Measurements from ENCODE around the gene APOBEC4.

Gene APOBEC4

DNA sequence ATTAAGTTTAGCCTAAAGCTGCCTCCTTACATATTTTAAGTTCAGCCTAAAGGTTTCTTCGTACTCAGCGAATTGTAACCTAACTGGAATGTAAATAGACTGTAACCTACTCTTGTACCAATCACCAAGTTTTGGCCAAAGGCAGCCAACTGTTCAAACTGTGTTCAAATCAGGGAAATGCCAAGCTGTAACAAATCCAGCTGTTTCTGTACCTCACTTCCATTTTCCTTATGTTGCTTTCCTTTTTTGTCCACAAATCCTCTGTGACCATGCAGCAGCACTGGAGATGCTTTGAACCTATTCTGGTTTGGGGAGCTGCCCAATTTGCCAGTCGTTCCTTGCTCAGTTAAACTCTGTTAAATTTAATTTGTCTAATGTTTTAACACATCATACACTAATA lies 3.2 kb upstream of the APOBEC4 start:
- in situ Hi-C loops (cut with HindIII; ENCODE audit: low pct_unique_long_range_greater_than_20kb, low sequenced_read_pairs), result no loop called here
- no peak for DNase-seq (ENCODE audit: low read depth in 1 of 2, low spot score in 1 of 2)
- TF ChIP-seq JUND (IDR thresholded peaks at IDR 0.05; ENCODE audit: low read depth), result no peak

DNA sequence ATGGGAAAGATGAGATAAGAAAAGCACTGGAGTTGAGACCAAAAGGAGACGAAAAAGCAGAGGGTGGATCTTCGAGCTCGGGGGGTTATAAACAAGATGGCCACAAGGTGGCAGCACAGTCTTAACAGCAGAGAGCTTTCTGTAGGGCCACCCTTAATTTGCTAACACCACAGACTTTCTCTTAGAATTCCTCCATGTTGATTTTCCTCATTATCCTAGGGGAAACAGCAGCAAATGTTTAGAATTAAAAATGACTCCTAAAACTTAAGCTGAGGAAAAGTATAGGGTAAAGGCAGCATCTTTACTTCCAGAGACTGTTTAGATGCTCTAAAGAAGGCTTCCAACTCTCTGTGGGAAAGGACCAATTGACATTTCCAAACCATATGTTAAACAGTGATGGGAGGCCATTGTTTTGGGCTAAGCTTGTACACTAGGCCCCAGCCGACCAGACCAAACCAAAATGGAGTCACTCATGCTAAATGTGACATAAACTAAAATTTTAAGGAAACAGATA lies 2.5 kb upstream of the APOBEC4 start:
- peak; percentile 53 to 87 for DNase-seq (ENCODE audit: low read depth in 1 of 2, low spot score in 1 of 2)
- no peak for TF ChIP-seq JUND (IDR thresholded peaks at IDR 0.05; ENCODE audit: low read depth)
- in situ Hi-C loops (cut with HindIII; ENCODE audit: low pct_unique_long_range_greater_than_20kb, low sequenced_read_pairs), result no loop called here

DNA sequence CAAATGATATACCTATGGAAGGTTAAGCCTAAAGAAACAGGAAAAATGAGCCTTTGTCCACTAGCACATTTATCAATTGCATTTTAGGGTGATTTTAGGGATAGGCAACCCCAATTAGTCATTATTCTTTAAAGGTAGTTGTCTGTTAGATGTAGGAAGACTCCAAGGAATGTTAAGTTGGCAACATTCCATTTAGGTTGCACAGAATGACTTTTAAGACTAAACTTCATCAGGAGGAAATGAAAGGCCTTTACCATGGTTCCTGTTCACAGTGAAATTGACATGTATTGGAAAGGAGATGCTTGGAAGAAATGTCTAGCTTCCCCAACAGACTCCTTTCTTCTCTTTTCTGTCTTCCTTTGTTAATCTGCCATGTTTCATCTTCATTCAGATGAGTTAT lies 1.6 kb upstream of the APOBEC4 start:
- in situ Hi-C loops (cut with HindIII; ENCODE audit: low pct_unique_long_range_greater_than_20kb, low sequenced_read_pairs), result no loop called here

DNA sequence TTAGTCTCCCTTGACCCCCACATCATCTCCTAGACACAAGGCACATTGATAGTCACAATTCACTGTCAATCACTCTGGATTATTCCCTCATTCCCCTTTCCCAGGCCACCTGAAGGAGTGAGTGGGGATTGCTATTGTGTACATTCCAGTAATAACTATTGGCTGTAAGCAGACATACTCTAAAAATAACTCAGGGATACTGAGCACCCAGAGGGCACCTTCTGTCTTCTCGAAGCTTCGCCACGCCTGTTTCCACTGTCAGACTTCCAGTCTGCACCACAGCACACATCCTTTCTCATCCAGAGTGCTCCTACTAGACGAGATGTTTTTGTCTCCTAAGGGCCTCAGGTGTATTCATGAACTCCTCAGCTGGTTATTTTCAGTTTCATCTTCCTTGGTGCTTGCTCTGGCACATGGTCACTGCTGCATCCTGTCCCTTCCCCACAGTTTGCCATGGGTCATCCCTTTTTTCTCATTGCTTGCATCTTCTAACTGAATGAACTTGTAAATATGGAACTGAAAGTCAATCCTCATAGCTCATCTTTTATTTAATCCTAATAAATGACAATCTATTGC lies 848 bp upstream of the APOBEC4 start:
- no peak for TF ChIP-seq JUND (IDR thresholded peaks at IDR 0.05; ENCODE audit: low read depth)
- in situ Hi-C loops (cut with HindIII; ENCODE audit: low pct_unique_long_range_greater_than_20kb, low sequenced_read_pairs), result no loop called here
- DNase-seq (ENCODE audit: low read depth in 1 of 2, low spot score in 1 of 2), result no peak

More for the DNA sequence above, 1.6 kb upstream of the APOBEC4 start:
- TF ChIP-seq JUND (IDR thresholded peaks at IDR 0.05; ENCODE audit: low read depth), result no peak
- DNase-seq (ENCODE audit: low read depth in 1 of 2, low spot score in 1 of 2), result no peak

DNA sequence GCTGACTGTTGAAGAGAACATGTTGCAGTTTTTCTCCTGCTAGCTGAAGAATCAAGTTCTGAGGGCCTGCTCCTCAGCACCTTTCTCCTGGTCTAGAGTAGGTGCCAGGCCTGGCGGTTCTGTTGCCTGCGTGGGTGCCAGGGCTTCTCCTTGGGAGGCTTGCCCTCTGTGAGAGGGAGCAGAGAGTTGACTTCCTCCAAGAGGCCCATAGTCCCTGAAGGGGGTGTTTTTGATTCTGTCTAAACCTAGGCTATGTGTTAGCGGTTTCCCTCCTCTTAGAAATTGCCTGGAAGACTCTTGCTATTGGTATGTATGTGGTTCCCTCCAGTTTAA lies 312 bp upstream of the APOBEC4 start:
- in situ Hi-C loops (cut with HindIII; ENCODE audit: low pct_unique_long_range_greater_than_20kb, low sequenced_read_pairs), result no loop called here
- DNase-seq (ENCODE audit: low read depth in 1 of 2, low spot score in 1 of 2), result no peak
- TF ChIP-seq JUND (IDR thresholded peaks at IDR 0.05; ENCODE audit: low read depth), result no peak

DNA sequence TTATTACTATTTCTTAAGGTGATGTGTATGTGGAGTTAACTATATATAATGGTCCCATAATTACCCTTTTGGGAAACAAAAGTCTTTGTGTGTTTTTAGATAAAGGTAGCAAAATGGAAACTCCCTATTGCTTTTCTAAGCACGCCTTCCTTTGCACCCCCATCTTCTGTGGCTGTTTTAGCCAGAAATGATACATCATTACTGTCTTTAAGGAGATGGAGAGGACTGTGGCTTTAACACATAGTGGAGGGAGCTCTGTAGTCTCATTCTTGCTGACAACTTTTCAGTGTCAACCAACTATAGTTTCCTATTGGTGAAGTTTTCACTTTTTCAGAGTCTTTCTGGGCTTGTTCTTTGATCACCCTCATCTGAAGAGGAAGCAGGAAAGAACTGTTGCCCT lies 1.0 kb downstream of the APOBEC4 start:
- in situ Hi-C loops (cut with HindIII; ENCODE audit: low pct_unique_long_range_greater_than_20kb, low sequenced_read_pairs), result no loop called here
- no peak for TF ChIP-seq JUND (IDR thresholded peaks at IDR 0.05; ENCODE audit: low read depth)
- DNase-seq (ENCODE audit: low read depth in 1 of 2, low spot score in 1 of 2), result no peak

DNA sequence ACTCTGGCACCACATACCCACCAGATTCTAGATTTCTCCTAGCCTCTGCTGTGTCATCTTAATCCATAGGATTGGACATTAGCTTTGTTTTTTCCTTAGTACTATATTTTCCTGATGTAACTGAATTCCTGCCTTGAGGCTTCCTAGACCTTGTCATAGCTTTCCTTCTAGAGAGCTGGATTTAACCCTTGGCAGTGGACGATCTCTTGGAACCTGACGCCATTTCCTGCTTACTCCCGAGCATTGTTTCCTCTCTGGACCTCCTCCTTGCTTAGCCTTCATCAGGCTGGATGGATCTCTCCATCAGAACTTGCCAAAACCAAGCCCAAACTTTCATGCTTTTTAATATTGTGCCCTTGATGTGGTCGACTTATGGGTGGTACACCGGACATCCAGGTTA lies 1.5 kb downstream of the APOBEC4 start:
- DNase-seq (ENCODE audit: low read depth in 1 of 2, low spot score in 1 of 2), result no peak
- in situ Hi-C loops (cut with HindIII; ENCODE audit: low pct_unique_long_range_greater_than_20kb, low sequenced_read_pairs), result no loop called here
- TF ChIP-seq JUND (IDR thresholded peaks at IDR 0.05; ENCODE audit: low read depth), result no peak

DNA sequence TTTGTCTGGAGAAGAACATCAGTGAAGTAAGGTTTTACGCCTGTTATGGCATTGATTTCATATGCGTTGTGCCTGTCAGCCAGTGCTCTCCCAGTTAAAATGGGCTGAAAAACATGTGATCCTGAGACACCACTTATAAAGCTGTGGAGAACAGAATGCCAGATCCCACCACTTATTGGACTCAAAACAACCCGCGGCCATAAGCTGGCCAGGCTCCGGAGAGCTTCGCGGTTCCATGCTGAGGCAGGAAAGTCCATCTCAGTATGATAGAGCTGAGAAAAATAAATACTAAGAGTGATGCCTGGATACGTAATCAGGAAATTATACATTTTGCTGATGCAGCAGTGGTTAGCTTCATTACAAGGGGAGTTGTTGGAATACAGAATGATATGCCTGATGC lies 5.1 kb downstream of the APOBEC4 start:
- in situ Hi-C loops (cut with HindIII; ENCODE audit: low pct_unique_long_range_greater_than_20kb, low sequenced_read_pairs), result no loop called here

DNA sequence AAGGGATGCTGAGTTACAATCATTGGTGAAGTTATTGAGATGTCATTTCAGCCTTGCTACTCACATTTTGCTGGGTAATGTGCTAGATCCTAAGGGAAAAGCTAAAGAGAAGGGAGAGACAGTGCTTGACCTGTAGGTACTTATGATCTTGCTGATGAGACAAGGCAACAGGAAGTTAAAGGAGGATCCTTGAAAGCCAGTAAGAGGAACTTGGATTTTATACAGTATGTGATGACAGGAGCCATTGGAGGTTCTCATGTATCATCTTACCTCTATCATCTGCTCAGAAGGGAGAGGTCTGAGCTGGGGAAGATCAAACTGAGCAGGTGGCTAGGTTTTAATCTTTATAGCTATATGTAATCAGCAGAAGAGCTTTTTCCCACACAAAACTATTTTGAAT lies 6.3 kb downstream of the APOBEC4 start:
- no peak for DNase-seq (ENCODE audit: low read depth in 1 of 2, low spot score in 1 of 2)
- TF ChIP-seq JUND (IDR thresholded peaks at IDR 0.05; ENCODE audit: low read depth), result no peak
- in situ Hi-C loops (cut with HindIII; ENCODE audit: low pct_unique_long_range_greater_than_20kb, low sequenced_read_pairs), result no loop called here

More for the DNA sequence above, 5.1 kb downstream of the APOBEC4 start:
- DNase-seq (ENCODE audit: low read depth in 1 of 2, low spot score in 1 of 2), result no peak
- TF ChIP-seq JUND (IDR thresholded peaks at IDR 0.05; ENCODE audit: low read depth), result no peak

DNA sequence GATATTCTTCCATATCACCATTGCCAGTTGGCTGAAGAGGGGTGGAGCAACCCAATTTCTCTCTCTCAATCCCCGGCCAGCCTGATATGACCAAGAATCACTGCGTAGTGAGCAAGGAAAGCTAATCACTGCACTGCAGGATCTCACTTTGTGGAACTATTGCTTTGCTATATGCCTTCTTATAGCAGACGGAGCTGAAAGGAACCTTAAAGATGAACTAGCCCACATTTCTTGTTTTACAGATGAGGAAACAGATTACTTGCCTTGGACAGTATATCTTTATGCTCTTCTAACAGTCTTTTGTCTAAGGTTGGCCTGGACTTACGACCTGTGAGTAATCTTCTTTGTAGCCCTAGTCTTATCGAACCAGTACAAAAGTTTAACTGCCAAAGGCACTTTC lies 7.6 kb downstream of the APOBEC4 start:
- TF ChIP-seq JUND (IDR thresholded peaks at IDR 0.05; ENCODE audit: low read depth), result no peak
- no peak for DNase-seq (ENCODE audit: low read depth in 1 of 2, low spot score in 1 of 2)
- in situ Hi-C loops (cut with HindIII; ENCODE audit: low pct_unique_long_range_greater_than_20kb, low sequenced_read_pairs), result no loop called here

DNA sequence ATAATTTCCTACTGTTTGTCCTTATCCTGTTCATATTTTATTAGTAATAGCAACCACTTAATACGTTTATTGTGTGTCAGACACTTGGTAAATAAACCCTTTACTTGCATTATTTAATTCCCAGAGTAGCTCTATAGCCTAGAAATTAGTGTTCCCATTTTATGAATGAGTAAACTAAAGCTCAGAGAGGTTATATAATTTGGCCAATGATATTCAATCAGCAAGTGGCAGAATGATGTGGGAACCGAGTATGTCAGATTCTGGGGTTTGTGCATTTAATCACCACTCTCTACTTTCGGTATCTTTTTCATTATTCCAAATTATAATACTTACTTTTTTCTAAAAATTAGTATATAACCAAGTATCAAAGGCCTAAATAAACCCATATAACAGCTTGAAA lies 10.9 kb downstream of the APOBEC4 start:
- TF ChIP-seq JUND (IDR thresholded peaks at IDR 0.05; ENCODE audit: low read depth), result no peak
- no peak for DNase-seq (ENCODE audit: low read depth in 1 of 2, low spot score in 1 of 2)
- in situ Hi-C loops (cut with HindIII; ENCODE audit: low pct_unique_long_range_greater_than_20kb, low sequenced_read_pairs), result no loop called here

DNA sequence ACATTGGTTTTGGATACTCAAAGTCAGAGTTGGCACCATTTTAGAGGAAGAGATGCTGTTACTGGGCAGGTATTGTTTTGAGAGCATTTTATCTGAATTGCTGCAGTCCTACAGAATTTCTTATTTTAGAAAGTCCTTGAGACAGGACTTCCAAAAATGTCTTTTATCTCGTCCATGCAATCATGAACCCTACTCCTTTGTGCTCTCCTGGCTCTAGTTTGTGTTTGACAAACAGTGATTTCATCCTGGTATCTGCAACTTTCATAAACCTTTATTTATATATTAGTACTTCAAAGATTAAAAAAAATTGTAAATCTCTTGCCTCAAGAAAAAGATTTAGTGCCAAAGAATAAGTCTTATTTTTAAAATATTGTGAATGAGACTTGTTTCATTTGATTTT lies 12.9 kb downstream of the APOBEC4 start:
- no peak for DNase-seq (ENCODE audit: low read depth in 1 of 2, low spot score in 1 of 2)
- in situ Hi-C loops (cut with HindIII; ENCODE audit: low pct_unique_long_range_greater_than_20kb, low sequenced_read_pairs), result no loop called here
- no peak for TF ChIP-seq JUND (IDR thresholded peaks at IDR 0.05; ENCODE audit: low read depth)

DNA sequence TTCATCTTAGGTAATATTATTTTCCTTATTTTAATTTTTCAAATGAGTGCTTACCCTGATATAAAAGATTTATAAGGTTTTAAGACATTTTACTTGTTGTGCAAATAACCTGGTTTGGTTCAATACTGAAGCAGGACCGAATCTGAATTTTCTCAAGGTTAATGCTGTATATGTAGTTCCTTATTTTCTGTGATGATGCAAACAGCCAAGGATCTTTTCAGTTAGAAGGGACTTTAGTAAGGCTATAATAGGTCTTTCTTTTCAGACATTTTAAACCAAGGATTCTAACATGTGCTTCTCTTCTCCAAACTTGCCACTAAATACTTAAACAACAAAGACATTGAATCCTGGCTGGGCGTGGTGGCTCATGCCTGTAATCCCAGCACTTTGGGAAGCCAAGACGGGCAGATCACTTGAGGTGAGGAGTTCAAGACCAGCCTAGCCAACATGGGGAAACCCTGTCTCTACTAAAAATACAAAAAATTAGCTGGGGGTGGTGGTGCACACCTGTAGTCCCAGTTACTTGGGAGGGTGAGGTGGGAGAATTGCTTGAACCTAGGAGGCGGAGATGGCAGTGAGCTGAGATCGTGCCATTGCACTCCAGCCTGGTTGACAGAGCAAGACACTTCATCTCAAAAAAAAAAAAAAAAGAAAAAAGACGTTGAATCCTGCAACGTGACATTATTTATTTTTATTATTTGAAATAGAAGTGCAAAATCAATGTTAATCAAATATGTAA lies 14.3 kb downstream of the APOBEC4 start:
- TF ChIP-seq JUND (IDR thresholded peaks at IDR 0.05; ENCODE audit: low read depth), result no peak
- in situ Hi-C loops (cut with HindIII; ENCODE audit: low pct_unique_long_range_greater_than_20kb, low sequenced_read_pairs), result no loop called here
- DNase-seq (ENCODE audit: low read depth in 1 of 2, low spot score in 1 of 2), result no peak

DNA sequence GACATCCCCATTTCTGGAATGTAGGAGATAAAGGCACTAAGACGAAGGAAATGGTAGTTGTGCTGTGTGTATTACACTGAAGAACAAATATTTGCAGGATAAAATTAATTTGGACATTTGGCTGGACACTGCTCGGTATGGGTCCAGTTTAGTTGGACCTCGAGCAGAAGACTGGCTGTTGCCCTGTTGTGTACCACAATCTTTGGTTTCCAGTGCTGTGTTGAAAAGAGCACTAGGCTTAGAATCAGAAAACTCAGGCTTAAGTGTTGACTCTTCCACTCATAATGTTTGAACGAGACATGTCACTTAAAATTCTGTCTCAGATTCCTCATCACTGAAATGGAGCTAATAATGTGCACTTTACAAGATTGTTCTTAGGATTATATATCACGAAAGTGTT lies 16.3 kb downstream of the APOBEC4 start:
- no peak for DNase-seq (ENCODE audit: low read depth in 1 of 2, low spot score in 1 of 2)
- TF ChIP-seq JUND (IDR thresholded peaks at IDR 0.05; ENCODE audit: low read depth), result no peak
- in situ Hi-C loops (cut with HindIII; ENCODE audit: low pct_unique_long_range_greater_than_20kb, low sequenced_read_pairs), result no loop called here

All from T47D (cell line).